HG02588 (cell line): ENCODE results near the gene TBC1D1.

Source experiments
- ATAC-seq: cut with Tn5 transposase; IDR thresholded peaks from one replicate; pipeline ENCODE4 v1.9.1; 2021; ENCODE audit warnings: mild to moderate bottlenecking, moderate library complexity; ENCODE audit not compliant: unreplicated experiment

Gene TBC1D1

DNA sequence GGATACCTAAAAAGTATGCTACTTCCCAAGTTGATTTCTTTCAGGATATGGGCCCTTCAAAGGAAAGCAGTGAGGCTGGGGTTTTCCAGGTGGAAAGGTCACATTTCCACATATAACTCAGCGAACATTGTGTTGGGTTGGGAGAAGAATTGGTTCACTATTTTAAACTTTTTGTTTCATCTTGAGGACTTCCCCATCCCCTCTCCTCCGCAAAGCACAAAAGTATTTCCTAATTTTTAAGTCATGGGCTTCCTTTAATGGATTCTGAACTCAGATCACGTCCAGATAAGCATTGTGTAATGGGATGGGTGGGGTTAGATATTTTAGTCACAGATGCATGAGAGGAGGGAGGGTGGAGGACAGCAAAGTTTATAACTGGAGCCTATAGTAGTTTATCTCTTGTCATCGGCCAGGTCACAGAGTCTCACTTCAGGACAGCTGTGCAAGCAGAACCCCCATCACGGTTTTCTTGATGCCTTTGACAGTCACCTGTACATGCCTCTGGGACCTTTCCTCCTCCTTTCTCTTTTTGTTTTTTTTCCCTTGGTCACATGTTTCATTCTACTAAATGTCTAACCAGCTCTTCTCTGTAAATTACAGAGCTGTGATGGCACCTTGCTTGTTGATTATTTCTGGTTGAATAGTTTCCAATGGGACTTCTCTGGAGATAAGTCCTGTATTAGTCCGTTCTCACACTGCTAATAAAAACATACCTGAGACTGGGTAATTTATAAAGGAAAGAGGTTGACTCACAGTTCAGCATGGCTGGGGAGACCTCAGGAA, 184.7 kb downstream of the TBC1D1 start:
- ATAC-seq, result no peak

GRCh38 chr4:38076153-38076669, 185.3 kb downstream of the TBC1D1 start:
- ATAC-seq, result no peak

GRCh38 chr4:38077791-38078489, 187.1 kb downstream of the TBC1D1 start:
- no peak for ATAC-seq

DNA sequence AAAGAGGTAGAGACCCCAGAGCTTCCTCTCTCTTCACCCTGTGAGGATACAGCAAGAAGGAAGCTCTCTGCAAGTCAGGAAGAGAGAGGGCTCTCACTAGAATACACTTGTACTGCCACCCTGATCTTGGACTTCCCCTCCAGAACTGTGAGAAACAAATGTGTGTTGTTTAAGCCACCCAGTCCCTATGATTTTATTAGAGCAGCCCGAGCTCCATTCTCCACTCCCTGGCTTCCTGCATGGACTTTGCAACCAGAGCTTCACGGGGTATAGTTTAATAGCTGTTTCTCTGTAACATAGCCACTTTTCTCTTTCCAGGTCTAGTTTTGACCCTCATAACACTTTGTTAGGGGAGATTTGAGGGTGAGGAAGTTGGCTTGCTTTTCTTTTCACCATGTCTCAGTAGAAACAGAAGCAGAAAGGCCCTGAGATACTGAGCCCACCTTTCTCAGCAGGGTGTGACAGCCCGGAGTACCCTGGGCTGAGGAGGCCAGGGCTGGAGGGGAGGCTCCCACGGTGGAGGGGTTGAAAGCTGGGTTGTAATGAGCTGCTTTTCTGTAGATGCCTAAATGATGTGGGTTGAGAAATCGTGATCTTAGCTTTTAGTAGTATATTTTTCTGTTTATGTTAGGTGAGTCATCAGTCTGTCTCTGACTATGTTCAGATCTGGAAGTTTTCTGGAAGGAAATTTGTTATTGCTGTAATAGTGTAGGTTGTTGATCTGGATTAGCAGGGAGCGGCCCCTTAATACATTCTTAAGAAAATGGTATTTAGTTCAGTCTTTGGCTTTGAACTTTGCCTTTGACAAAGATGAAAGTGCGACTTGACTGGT, 187.9 kb downstream of the TBC1D1 start:
- no peak for ATAC-seq

DNA sequence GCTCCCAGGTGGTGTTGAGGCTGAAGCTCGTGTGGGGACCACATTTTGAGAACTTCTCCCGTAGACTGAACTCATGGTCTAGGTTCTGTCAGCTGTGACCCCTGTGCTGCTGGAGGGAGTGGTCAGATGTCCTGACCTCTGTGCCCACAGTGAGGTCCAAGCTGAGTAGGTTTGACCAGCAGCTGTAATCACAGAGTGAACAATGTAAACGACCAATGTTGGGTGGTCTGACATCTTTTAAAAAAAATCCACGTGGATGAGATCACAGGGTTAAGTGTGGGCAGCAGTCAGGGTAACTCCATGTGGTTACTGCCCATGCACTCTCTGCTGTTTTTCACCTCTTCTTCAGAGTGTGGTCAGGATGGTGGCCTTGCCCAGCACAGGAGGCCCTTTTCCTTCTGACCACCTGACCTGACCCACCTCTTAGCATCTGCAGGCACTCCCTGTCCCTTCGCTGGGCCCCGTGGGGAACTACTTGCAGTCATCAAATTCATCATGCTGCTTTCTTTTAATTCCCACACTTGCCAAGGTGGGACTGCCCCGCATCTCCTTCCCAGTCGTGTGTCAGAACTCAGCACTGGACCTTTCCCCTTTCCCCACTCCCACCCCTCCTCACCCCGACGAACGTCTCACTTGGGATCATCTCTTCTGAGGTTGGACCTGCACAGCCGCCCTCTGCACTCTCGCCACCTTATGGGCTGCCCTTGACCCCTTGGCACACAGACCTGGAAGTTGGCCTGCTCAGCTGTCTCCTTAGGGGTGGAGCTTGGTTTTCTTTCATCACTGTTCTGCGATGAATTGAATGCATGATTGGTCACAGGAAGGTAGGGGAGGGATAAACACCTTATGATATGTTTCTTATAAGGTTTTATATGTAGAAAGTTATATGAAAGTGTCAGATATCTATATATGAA, 189.4 kb downstream of the TBC1D1 start:
- no peak for ATAC-seq

- no peak for ATAC-seq
Measured at GRCh38 chr4:38082021-38082420, 191.1 kb downstream of the TBC1D1 start.

- no peak for ATAC-seq
Measured at GRCh38 chr4:38082424-38083385, 191.8 kb downstream of the TBC1D1 start.

GRCh38 chr4:38084877-38085711, 194.2 kb downstream of the TBC1D1 start:
- ATAC-seq, result no peak

DNA sequence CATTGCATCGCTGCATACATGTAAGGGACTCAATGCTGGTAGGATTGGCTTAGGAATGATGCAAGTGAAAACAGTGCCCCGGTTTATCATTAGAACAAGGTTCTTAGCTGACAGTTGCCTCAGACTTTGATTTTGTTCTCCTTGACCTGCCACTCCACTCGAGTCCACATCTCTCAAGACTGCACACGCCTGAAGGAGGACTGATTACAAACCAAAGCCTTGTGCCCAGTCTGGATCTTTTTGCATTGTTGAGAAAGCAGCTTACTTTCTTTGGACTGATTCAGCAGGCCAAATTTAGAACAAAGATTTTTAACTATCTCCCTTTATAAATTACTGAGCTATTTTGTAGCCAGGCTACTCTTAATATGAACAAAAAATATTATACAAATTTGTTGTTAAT, 194.9 kb downstream of the TBC1D1 start:
- ATAC-seq, result no peak

GRCh38 chr4:38086151-38086848, 195.4 kb downstream of the TBC1D1 start:
- no peak for ATAC-seq

DNA sequence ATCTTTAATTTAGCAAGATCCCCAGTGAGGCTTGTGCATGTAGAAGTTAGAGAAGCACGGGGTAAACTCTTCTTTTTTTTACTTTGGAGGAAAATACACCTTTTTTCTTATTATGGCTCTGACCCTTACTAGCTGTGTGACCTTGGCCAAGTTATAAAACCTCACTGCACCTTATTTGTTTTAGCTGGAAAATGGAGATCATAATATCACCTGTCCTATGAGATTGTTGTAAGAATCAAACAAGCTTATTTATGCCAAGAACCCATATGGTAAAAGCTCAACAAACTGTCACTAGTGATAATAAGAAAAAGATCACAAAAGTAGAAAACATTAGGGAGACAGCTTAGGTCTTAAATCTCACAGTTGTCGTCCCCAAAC, 196.0 kb downstream of the TBC1D1 start:
- no peak for ATAC-seq

DNA sequence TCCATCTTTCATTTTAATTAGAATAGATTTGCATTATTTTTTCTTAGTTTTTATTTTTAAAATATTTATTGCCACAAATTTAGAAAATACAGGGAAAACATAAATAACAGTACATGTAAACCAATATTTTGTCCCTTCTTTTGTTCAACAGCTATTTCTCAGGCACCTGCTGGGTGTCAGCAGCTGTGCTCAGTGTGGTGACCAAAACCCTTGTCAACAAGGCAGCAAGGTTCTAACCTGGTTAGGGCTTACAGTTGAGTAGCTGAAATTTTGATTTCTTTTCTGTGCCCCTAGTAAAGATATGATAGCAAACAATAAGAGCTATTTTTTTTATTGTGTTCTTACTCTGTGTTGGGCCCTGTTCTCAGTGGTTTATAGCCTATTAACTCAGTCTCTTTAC, 197.4 kb downstream of the TBC1D1 start:
- ATAC-seq, result no peak

GRCh38 chr4:38089961-38090360, 199.1 kb downstream of the TBC1D1 start:
- ATAC-seq, result no peak

DNA sequence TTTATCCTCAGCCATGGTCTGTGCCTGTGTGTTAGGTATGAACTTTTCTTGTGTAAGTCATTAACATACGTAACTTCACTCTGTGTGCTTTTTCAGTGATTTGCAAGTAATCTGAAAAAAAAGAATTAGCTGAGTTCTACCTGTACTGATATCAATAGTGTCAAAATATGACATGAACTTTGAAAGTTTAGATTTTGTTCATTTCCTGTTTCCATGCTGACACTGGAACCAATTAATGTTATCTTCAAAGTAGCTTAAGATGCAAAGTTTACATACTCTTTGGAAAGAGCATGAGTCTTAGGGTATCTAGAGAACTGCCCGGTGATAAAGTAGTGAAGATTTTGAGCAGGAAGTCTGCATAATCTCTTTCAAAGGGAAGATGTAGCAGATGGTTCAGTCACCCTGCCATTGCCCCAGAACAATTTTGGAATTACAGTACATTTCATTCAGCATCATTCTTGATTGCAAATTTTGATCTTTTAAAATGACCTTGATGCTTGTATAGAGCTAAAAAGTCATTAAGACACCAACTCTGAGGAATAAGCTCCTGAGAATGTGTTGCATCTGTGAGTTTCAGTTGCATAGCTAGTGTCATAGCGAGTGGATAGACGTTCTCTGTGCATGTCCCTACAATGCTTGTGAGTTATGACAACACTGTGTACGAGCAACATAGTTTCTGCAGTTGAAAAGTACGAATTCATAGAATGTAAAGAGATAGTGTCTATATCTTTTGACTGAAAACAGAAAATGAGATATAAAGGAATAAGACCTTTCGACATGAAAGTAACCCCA, 199.8 kb downstream of the TBC1D1 start:
- ATAC-seq, result no peak

DNA sequence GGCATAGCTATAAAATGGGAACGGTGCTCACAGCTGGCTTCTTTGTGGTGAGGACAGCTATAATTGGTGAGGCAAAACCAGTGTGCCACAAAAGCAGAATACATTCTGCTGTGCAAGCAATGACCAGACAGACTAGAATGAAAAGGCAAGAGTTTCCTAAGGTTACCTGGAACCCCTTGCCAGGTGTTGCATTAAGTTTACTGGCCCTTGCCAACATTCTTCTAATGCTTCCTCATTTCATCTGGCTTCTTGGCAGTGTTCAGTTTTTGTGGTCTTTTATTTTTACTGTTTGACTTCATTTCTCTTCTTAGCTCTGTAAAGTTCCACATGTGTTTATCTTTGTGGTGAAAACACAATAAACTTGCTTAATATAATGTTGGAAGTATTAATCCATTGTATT, 200.8 kb downstream of the TBC1D1 start:
- no peak for ATAC-seq

- ATAC-seq, result no peak
Measured at GRCh38 chr4:38092701-38093100, 201.8 kb downstream of the TBC1D1 start.

- no peak for ATAC-seq
Measured at GRCh38 chr4:38094419-38094818, 203.5 kb downstream of the TBC1D1 start.
